CD14-positive monocyte (primary cell): ENCODE data around the gene TAS2R38. TPM values are rescaled to one million over a fixed set of nuclear protein-coding genes. Genes with fewer than 3 reads are reported as not detected.

Source experiments
- DNase-seq, 3 donors: peaks; one replicate each; pipeline ENCODE4 v3.0.0-alpha.2; 2011 to 2022
- H2AFZ ChIP-seq: 2 replicates; pipeline ENCODE4 v1.6.0; 2012; ENCODE audit warnings: mild to moderate bottlenecking, low read depth, low read length, inconsistent platforms; ENCODE audit not compliant: insufficient read depth, poor library complexity, severe bottlenecking
- H3K27ac ChIP-seq, 2 donors: 1 replicate in 1 of 2; 2 replicates in 1 of 2; pipeline ENCODE4 v1.5.1; 2012 to 2013; ENCODE audit warnings: low read length in 2 of 2, control low read depth in 1 of 2, inconsistent platforms in 1 of 2, low read depth in 1 of 2, mild to moderate bottlenecking in 1 of 2
- H3K27me3 ChIP-seq, 2 donors: one replicate each; pipeline versions ENCODE4 v1.6.0 to v1.6.1; 2011 to 2013; ENCODE audit warnings: low read length in 2 of 2; ENCODE audit not compliant: control insufficient read depth in 2 of 2, insufficient read depth in 2 of 2
- H3K36me3 ChIP-seq, 2 donors: replicated peaks in 1 of 2; 1 replicate in 1 of 2; 2 replicates in 1 of 2; pipeline versions ENCODE4 v1.5.1 to v1.6.1; 2012 to 2013; ENCODE audit warnings: low read length in 2 of 2, control low read depth in 1 of 2, inconsistent platforms in 1 of 2, mild to moderate bottlenecking in 1 of 2; ENCODE audit not compliant: insufficient read depth in 2 of 2, control insufficient read depth in 1 of 2
- H3K4me1 ChIP-seq, 2 donors: 1 replicate in 1 of 2; 2 replicates in 1 of 2; pipeline versions ENCODE4 v1.5.1 to v1.6.1; 2012 to 2013; ENCODE audit warnings: low read length in 2 of 2, control low read depth in 1 of 2, inconsistent platforms in 1 of 2, mild to moderate bottlenecking in 1 of 2, moderate library complexity in 1 of 2; ENCODE audit not compliant: insufficient read depth in 2 of 2, control insufficient read depth in 1 of 2
- H3K4me2 ChIP-seq: replicated peaks from 2 replicates; pipeline ENCODE3; 2012; ENCODE audit warnings: low read length, moderate library complexity, mild to moderate bottlenecking; ENCODE audit not compliant: poor library complexity, severe bottlenecking; ENCODE audit errors: extremely low read depth
- H3K4me3 ChIP-seq, 3 experiments: fragments of 200-600 bp in 1 of 3; sonication (generic) in 1 of 3; replicated peaks in 1 of 3; 1 replicate in 2 of 3; 2 replicates in 1 of 3; pipeline ENCODE4 v1.5.1; 2011 to 2013; ENCODE audit warnings: low read length in 3 of 3, mild to moderate bottlenecking in 3 of 3, control low read depth in 2 of 3, low read depth in 2 of 3, inconsistent platforms in 1 of 3, moderate library complexity in 1 of 3
- H3K79me2 ChIP-seq: 2 replicates; pipeline ENCODE4 v1.6.0; 2012; ENCODE audit warnings: mild to moderate bottlenecking, control low read depth, inconsistent platforms, low read length, moderate library complexity; ENCODE audit not compliant: insufficient read depth
- H3K9ac ChIP-seq: 2 replicates; pipeline ENCODE4 v1.6.0; 2017; ENCODE audit warnings: low read length, mild to moderate bottlenecking; ENCODE audit not compliant: insufficient read depth, poor library complexity, severe bottlenecking
- H3K9me3 ChIP-seq, 2 donors: replicated peaks in 1 of 2; 1 replicate in 1 of 2; 2 replicates in 1 of 2; pipeline versions ENCODE4 v1.5.1 to v1.6.1; 2012 to 2013; ENCODE audit warnings: low read length in 2 of 2, control low read depth in 1 of 2; ENCODE audit not compliant: control insufficient read depth in 1 of 2, insufficient read depth in 1 of 2
- H4K20me1 ChIP-seq: 2 replicates; pipeline ENCODE4 v1.6.0; 2012; ENCODE audit warnings: mild to moderate bottlenecking, low read length, control low read depth, moderate library complexity; ENCODE audit not compliant: insufficient read depth
- H3K27ac Mint-ChIP-seq, 7 donors: one replicate each; pipeline ENCODE4 v1.8.0; 2020; ENCODE audit warnings: mild to moderate bottlenecking in 7 of 7, mixed read lengths in 7 of 7, moderate library complexity in 6 of 7, inconsistent platforms in 2 of 7
- H3K27me3 Mint-ChIP-seq, 3 donors: one replicate each; pipeline ENCODE4 v1.8.0; 2021 to 2022; ENCODE audit warnings: low read depth in 3 of 3, mild to moderate bottlenecking in 3 of 3, mixed read lengths in 3 of 3, moderate library complexity in 3 of 3, inconsistent platforms in 1 of 3
- H3K36me3 Mint-ChIP-seq, 2 donors: one replicate each; pipeline ENCODE4 v1.8.0; 2020; ENCODE audit warnings: mixed read lengths in 2 of 2, inconsistent platforms in 1 of 2, mild to moderate bottlenecking in 1 of 2
- H3K4me1 Mint-ChIP-seq: one replicate; pipeline ENCODE4 v1.8.0; 2020; ENCODE audit warnings: mild to moderate bottlenecking, mixed read lengths
- H3K4me3 Mint-ChIP-seq, 2 donors: one replicate each; pipeline ENCODE4 v1.8.0; 2020; ENCODE audit warnings: mild to moderate bottlenecking in 2 of 2, mixed read lengths in 2 of 2, moderate library complexity in 1 of 2
- H3K9me3 Mint-ChIP-seq, 7 donors: one replicate each; pipeline ENCODE4 v1.8.0; 2020 to 2022; ENCODE audit warnings: mixed read lengths in 7 of 7, mild to moderate bottlenecking in 6 of 7, moderate library complexity in 6 of 7, inconsistent platforms in 2 of 7
- WGBS: methylation state at CpG from one replicate; pipeline ENCODE4 v1.1.5; 2013; ENCODE audit warnings: missing lambda C conversion rate; ENCODE audit not compliant: insufficient coverage; 5-methylcytosine and 5-hydroxymethylcytosine counted together
- intact Hi-C, 2 donors: fragments of 100-400 bp; cut with micrococcal nuclease; formaldehyde crosslinking; loops; one replicate each; pipeline versions ENCODE4 v1.15.0 to v1.15.1; 2023
- polyA plus RNA-seq, 3 donors: library from polyadenylated mRNA; depleted of rRNA in 1 of 3; unstranded in 2 of 3; stranded (reverse) in 1 of 3; fragments of 300-500 nt in 2 of 3; fragments of >200 nt in 1 of 3; fragmentation: Illumina TruSeq in 2 of 3; gene quantifications; 1 replicate in 2 of 3; 2 replicates in 1 of 3; pipeline ENCODE4 v1.2.3, GENCODE V29; 2012 to 2021
- TF ChIP-seq, protein P1 (sequence below): fragments of 200-600 bp; IDR thresholded peaks from one replicate; pipeline ENCODE4 v1.8.0; 2022; ENCODE audit warnings: antibody characterized with exemption, mild to moderate bottlenecking

The TAS2R38 gene
- polyA plus RNA-seq, 3 donors, result not detected

DNA sequence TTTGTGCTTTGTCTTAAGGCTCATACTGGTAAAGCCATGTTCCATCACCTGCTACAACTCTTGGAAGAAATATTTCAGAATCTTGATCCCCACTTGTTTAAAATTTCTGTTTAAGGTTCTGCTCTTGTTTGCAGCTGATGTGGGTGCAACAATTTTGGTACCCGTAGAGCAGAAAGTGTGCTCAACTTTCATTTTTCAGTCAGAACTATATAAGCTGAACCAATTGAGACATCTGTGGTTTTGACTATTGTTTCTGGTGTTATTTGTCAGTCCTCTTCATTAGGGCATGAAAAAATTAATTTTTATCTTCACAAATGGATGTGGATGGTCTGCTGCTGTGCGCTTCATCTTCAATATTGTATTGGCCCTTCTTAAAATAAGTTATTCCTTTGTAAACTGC is 33.0 kb upstream of the TAS2R38 start:
- H3K4me3 Mint-ChIP-seq, result no peak overlapping the region
- H3K9ac ChIP-seq, result no peak overlapping the region
- TF ChIP-seq, protein P1, sequence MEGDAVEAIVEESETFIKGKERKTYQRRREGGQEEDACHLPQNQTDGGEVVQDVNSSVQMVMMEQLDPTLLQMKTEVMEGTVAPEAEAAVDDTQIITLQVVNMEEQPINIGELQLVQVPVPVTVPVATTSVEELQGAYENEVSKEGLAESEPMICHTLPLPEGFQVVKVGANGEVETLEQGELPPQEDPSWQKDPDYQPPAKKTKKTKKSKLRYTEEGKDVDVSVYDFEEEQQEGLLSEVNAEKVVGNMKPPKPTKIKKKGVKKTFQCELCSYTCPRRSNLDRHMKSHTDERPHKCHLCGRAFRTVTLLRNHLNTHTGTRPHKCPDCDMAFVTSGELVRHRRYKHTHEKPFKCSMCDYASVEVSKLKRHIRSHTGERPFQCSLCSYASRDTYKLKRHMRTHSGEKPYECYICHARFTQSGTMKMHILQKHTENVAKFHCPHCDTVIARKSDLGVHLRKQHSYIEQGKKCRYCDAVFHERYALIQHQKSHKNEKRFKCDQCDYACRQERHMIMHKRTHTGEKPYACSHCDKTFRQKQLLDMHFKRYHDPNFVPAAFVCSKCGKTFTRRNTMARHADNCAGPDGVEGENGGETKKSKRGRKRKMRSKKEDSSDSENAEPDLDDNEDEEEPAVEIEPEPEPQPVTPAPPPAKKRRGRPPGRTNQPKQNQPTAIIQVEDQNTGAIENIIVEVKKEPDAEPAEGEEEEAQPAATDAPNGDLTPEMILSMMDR, result no peak
- H3K27ac ChIP-seq, result no peak overlapping the region
- H2AFZ ChIP-seq, result no peak overlapping the region
- no CpG with 5 or more reads among the region's 2 CpGs for WGBS
- peaks cover 18% of the 10 kb centered on the region for H3K4me1 Mint-ChIP-seq
- no peaks in the 10 kb centered on the region for H3K27me3 ChIP-seq
- H3K79me2 ChIP-seq, result no peaks in the 10 kb centered on the region
- no peaks in the 10 kb centered on the region for H4K20me1 ChIP-seq
- H3K4me2 ChIP-seq, result no peak overlapping the region
- no peak overlapping the region for H3K27ac Mint-ChIP-seq
- DNase-seq, result no peak
- peaks cover 0 to 5% (median 0%) of the 10 kb centered on the region in 7 donors for H3K9me3 Mint-ChIP-seq
- H3K27me3 Mint-ChIP-seq, result peaks cover 0 to 2% (median 1%) of the 10 kb centered on the region in 3 donors
- no peaks in the 10 kb centered on the region for H3K36me3 ChIP-seq
- H3K9me3 ChIP-seq, result no peaks in the 10 kb centered on the region
- peaks cover 14 to 23% of the 10 kb centered on the region in 2 donors for H3K36me3 Mint-ChIP-seq
- peaks cover 0 to 6% of the 10 kb centered on the region in 2 donors for H3K4me1 ChIP-seq
- H3K4me3 ChIP-seq, result no peak overlapping the region
- intact Hi-C loops, result no loop called here

DNA sequence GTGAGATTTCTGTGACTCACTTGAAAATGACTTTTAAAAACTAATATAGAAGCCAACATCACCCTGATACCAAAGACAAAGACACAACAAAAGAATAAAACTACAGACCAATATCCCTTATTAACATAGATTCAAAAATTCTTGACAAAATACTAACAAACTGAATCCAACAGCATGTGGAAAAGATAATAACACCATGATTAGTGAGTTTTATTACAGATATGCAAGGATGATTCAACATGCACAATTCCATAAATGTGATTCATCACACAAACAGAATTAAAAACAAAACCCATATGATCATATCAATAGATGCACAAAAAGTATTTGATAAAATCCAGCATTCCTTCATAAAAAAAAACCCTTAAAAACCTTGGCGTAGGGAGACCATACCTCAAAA is 28.6 kb upstream of the TAS2R38 start:
- H3K4me2 ChIP-seq, result no peak overlapping the region
- H3K36me3 ChIP-seq, result no peaks in the 10 kb centered on the region
- Mint-ChIP-seq H3K27me3 (peaks cover 0 to 2% (median 0%) of the 10 kb centered on the region in 3 donors), H3K9me3 (peaks cover 0 to 5% (median 3%) of the 10 kb centered on the region in 7 donors), H3K4me3 (no peak overlapping the region), H3K27ac (no peak overlapping the region), H3K36me3 (peaks cover 3 to 9% of the 10 kb centered on the region in 2 donors), H3K4me1 (peaks cover 16% of the 10 kb centered on the region)
- H3K4me3 ChIP-seq, result no peak overlapping the region
- 100% methylated on average over 1 of the region's 1 CpG for WGBS
- no peaks in the 10 kb centered on the region for H3K79me2 ChIP-seq
- no peak overlapping the region for H2AFZ ChIP-seq
- TF ChIP-seq, protein P1, result no peak
- peaks cover 0 to 6% of the 10 kb centered on the region in 2 donors for H3K4me1 ChIP-seq
- H3K9ac ChIP-seq, result no peak overlapping the region
- H3K9me3 ChIP-seq, result no peaks in the 10 kb centered on the region
- no peaks in the 10 kb centered on the region for H4K20me1 ChIP-seq
- no peaks in the 10 kb centered on the region for H3K27me3 ChIP-seq
- H3K27ac ChIP-seq, result no peak overlapping the region
- DNase-seq, result no peak
- intact Hi-C loops, result no loop called here
